Spleen (tissue), 11 donors: Measurements from ENCODE around the gene NGLY1. TPM values are rescaled to one million over a fixed set of nuclear protein-coding genes. Genes with fewer than 3 reads are reported as not detected.

ENCODE experiments used
- DNase-seq: peaks from one replicate; pipeline ENCODE4 v3.0.0-alpha.2; 2020
- H3K27ac ChIP-seq, 8 donors: fragments of 200-600 bp; sonication (generic) in 7 of 8; 1 replicate in 4 of 8; 2 replicates in 4 of 8; pipeline versions ENCODE4 v1.5.0 to v1.8.0; 2016 to 2021; ENCODE audit warnings: inconsistent platforms in 4 of 8, mild to moderate bottlenecking in 4 of 8, moderate library complexity in 1 of 8
- H3K27me3 ChIP-seq, 7 donors: fragments of 200-600 bp; sonication (generic) in 6 of 7; replicated peaks in 1 of 7; 1 replicate in 4 of 7; 2 replicates in 3 of 7; pipeline versions ENCODE4 v1.5.0 to v1.8.0; 2016 to 2021; ENCODE audit warnings: inconsistent platforms in 3 of 7, mild to moderate bottlenecking in 1 of 7
- H3K36me3 ChIP-seq, 6 donors: fragments of 200-600 bp; sonication (generic) in 5 of 6; 1 replicate in 4 of 6; 2 replicates in 2 of 6; pipeline versions ENCODE4 v1.5.0 to v1.8.0; 2016 to 2021; ENCODE audit warnings: inconsistent platforms in 2 of 6
- H3K4me1 ChIP-seq, 6 donors: fragments of 200-600 bp; sonication (generic) in 5 of 6; 1 replicate in 3 of 6; 2 replicates in 3 of 6; pipeline versions ENCODE4 v1.5.0 to v1.8.0; 2016 to 2021; ENCODE audit warnings: inconsistent platforms in 3 of 6
- H3K4me3 ChIP-seq, 8 donors: fragments of 200-600 bp; sonication (generic) in 7 of 8; 1 replicate in 4 of 8; 2 replicates in 4 of 8; pipeline versions ENCODE4 v1.5.0 to v1.8.0; 2016 to 2021; ENCODE audit warnings: inconsistent platforms in 4 of 8, mild to moderate bottlenecking in 4 of 8, moderate library complexity in 2 of 8
- H3K9me3 ChIP-seq, 8 donors: fragments of 200-600 bp; sonication (generic) in 7 of 8; 1 replicate in 4 of 8; 2 replicates in 4 of 8; pipeline versions ENCODE4 v1.5.0 to v1.8.0; 2016 to 2021; ENCODE audit warnings: inconsistent platforms in 4 of 8
- CTCF ChIP-seq, 11 experiments: fragments of 200-600 bp in 7 of 11; fragments of 450-650 bp in 4 of 11; sonication (generic) in 4 of 11; IDR thresholded peaks in 8 of 11; conservative IDR thresholded peaks in 3 of 11; 1 replicate in 7 of 11; 2 replicates in 4 of 11; pipeline versions ENCODE4 v1.4.0 to v1.8.0; 2016 to 2021; ENCODE audit warnings: antibody characterized with exemption in 11 of 11, inconsistent platforms in 4 of 11, mild to moderate bottlenecking in 1 of 11
- POLR2A ChIP-seq, 3 donors: fragments of 450-650 bp; IDR thresholded peaks; one replicate each; pipeline ENCODE4 v1.5.1; 2017; ENCODE audit warnings: antibody characterized with exemption in 3 of 3, mild to moderate bottlenecking in 1 of 3
- POLR2AphosphoS5 ChIP-seq, 3 donors: sonication (generic); formaldehyde crosslinking; IDR thresholded peaks; one replicate each; pipeline ENCODE4 v1.5.1; 2017; ENCODE audit warnings: antibody characterized with exemption in 3 of 3
- WGBS, 5 donors: extraction: QIAGEN DNeasy Blood & Tissue Kit in 3 of 5; methylation state at CpG; one replicate each; pipeline versions ENCODE4 v1.1.5 to v1.1.7; 2013 to 2018; 5-methylcytosine and 5-hydroxymethylcytosine counted together
- intact Hi-C: fragments of 100-400 bp; cut with DNase I; formaldehyde crosslinking; loops from one replicate; pipeline ENCODE4 v1.15.0; 2023; ENCODE audit warnings: low total_unique reads
- polyA plus RNA-seq, 3 donors: library from polyadenylated mRNA; stranded (reverse); fragments of 200-250 nt; gene quantifications; one replicate each; pipeline ENCODE4 v1.2.1, GENCODE V29; 2013
- total RNA-seq, 7 donors: library from RNA; depleted of rRNA in 3 of 7; stranded (reverse); fragments of >200 nt in 3 of 7; fragmentation: NEBNext Ultra II Directional in 4 of 7; extraction: Animal tissue kit (Norgen Biotek cat#: 25700) in 4 of 7; gene quantifications; one replicate each; pipeline versions ENCODE4 v1.1.0 to v1.2.1, GENCODE V29; 2016 to 2021
- donor health status: healthy with polysubstance abuse.
- donor health status: DM: no; HTN: no; CAD: no; lungs with moderate emphysema.
- donor health status: DM: no; HTN: no; CAD: no.
- donor health status: Bipolar disorder and iron deficiency.
- donor health status: healthy.
- donor health status: DM: no; HTN: no; CAD: no.
- donor health status: DM: yes; HTN: yes; CAD: no.

Gene NGLY1
- total and polyA plus RNA-seq, 10 donors, result 40.8 to 77.3 (median 58.6) TPM

DNA sequence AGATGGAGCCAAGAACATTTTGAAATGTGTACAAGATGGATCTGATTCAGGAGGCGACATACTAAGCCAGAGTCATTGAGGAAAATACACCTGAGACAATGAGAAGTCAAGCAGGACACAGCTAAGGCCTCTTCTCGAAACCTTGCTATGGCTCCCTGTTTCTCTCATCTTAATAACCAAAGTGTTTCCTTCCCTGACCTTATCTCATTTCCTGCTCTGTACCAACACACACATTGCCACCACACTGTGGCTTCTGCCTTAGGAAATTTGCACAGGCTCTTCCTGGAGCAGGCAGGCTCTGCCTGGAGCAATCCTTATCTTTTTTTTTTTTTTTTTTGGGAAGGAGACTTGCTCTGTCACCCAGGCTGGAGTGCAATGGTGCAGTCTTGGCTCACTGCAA is 43.3 kb upstream of the NGLY1 start:
- intact Hi-C loops, result no loop called here
- 43 to 58% (median 54%) methylated on average over 2 of the region's 2 CpGs for whole genome bisulfite sequencing, 5 donors
- no peak overlapping the region for H3K4me3 ChIP-seq

GRCh38 chr3:25823314-25823713 is 40.1 kb upstream of the NGLY1 start:
- Histone ChIP-seq H3K9me3 (no peaks in the 10 kb centered on the region), H3K27me3 (no peaks in the 10 kb centered on the region), H3K36me3 (no peaks in the 10 kb centered on the region), H3K4me1 (peaks cover 0 to 6% (median 0%) of the 10 kb centered on the region in 6 donors), H3K4me3 (no peak overlapping the region), H3K27ac (no peak overlapping the region)
- DNase-seq, result no peak
- WGBS, 5 donors, result 86 to 96% (median 94%) methylated on average over 3 of the region's 3 CpGs
- intact Hi-C loops, result no loop called here
- TF ChIP-seq POLR2A (IDR thresholded peaks at IDR 0.05) (no peak), CTCF (IDR thresholded peaks at IDR 0.05 in 8 of 11, conservative IDR thresholded peaks at IDR 0.05 in 3 of 11) (no peak), POLR2AphosphoS5 (IDR thresholded peaks at IDR 0.05) (no peak)

More for the DNA sequence above, 43.3 kb upstream of the NGLY1 start:
- TF ChIP-seq POLR2AphosphoS5 (IDR thresholded peaks at IDR 0.05), result no peak
- TF ChIP-seq POLR2A (IDR thresholded peaks at IDR 0.05), result no peak
- no peak for TF ChIP-seq CTCF (IDR thresholded peaks at IDR 0.05 in 8 of 11, conservative IDR thresholded peaks at IDR 0.05 in 3 of 11)
- no peak overlapping the region for H3K27ac ChIP-seq
- no peaks in the 10 kb centered on the region for H3K9me3 ChIP-seq
- no peak for DNase-seq
- peaks cover 0 to 6% (median 0%) of the 10 kb centered on the region in 6 donors for H3K4me1 ChIP-seq
- no peaks in the 10 kb centered on the region for H3K27me3 ChIP-seq
- H3K36me3 ChIP-seq, result no peaks in the 10 kb centered on the region

- H3K9me3 ChIP-seq, result no peaks in the 10 kb centered on the region
- no peaks in the 10 kb centered on the region for H3K36me3 ChIP-seq
- 68 to 86% (median 69%) methylated on average over 4 of the region's 4 CpGs for WGBS, 5 donors
- intact Hi-C loops, result no loop called here
- no peak for DNase-seq
- H3K4me1 ChIP-seq, result peaks cover 0 to 6% (median 0%) of the 10 kb centered on the region in 6 donors
- TF ChIP-seq CTCF (IDR thresholded peaks at IDR 0.05 in 8 of 11, conservative IDR thresholded peaks at IDR 0.05 in 3 of 11) (no peak), POLR2A (IDR thresholded peaks at IDR 0.05) (no peak), POLR2AphosphoS5 (IDR thresholded peaks at IDR 0.05) (no peak)
- H3K4me3 ChIP-seq, result no peak overlapping the region
- no peaks in the 10 kb centered on the region for H3K27me3 ChIP-seq
- H3K27ac ChIP-seq, result no peak overlapping the region
Observed at GRCh38 chr3:25821746-25822573, 38.7 kb upstream of the NGLY1 start.

- 63 to 74% (median 66%) methylated on average over 4 of the region's 4 CpGs for WGBS, 5 donors
- intact Hi-C loops, result no loop called here
- H3K36me3 ChIP-seq, result no peaks in the 10 kb centered on the region
Observed at GRCh38 chr3:25820816-25821486, 37.7 kb upstream of the NGLY1 start.

More at GRCh38 chr3:25820816-25821486, 37.7 kb upstream of the NGLY1 start:
- DNase-seq, result no peak
- H3K27me3 ChIP-seq, result no peaks in the 10 kb centered on the region
- H3K4me1 ChIP-seq, result no peaks in the 10 kb centered on the region
- no peak overlapping the region for H3K4me3 ChIP-seq
- TF ChIP-seq CTCF (IDR thresholded peaks at IDR 0.05 in 8 of 11, conservative IDR thresholded peaks at IDR 0.05 in 3 of 11), result no peak
- no peak for TF ChIP-seq POLR2AphosphoS5 (IDR thresholded peaks at IDR 0.05)
- no peak for TF ChIP-seq POLR2A (IDR thresholded peaks at IDR 0.05)
- H3K9me3 ChIP-seq, result peaks cover 0 to 2% (median 0%) of the 10 kb centered on the region in 8 donors
- peak overlapping the region in 1 of 8 donors; percentile 41 for H3K27ac ChIP-seq
